T-helper 17 cell (primary cell): ENCODE results near the gene CCDC117. TPM values are rescaled to one million over a fixed set of nuclear protein-coding genes. Genes with fewer than 3 reads are reported as not detected.

Source experiments
- ATAC-seq: fragments of 150-1000 bp; cut with Tn5 transposase; 2 replicates; pipeline ENCODE4 v1.10.0; 2021; ENCODE audit warnings: mild to moderate bottlenecking, moderate library complexity
- DNase-seq, 3 donors: peaks; one replicate each; pipeline versions ENCODE4 v3.0.0 to v3.0.0-alpha.2; 2020 to 2021
- H3K9me3 ChIP-seq: one replicate; pipeline ENCODE4 v1.7.0; 2013; ENCODE audit warnings: low read length, mild to moderate bottlenecking; ENCODE audit not compliant: control insufficient read depth, poor library complexity, severe bottlenecking
- H3K27ac Mint-ChIP-seq: one replicate; pipeline ENCODE4 v1.8.0; 2022; ENCODE audit warnings: mild to moderate bottlenecking, moderate library complexity, mixed read lengths
- H3K27me3 Mint-ChIP-seq: one replicate; pipeline ENCODE4 v1.8.0; 2022; ENCODE audit warnings: mixed read lengths
- H3K36me3 Mint-ChIP-seq: one replicate; pipeline ENCODE4 v1.8.0; 2022; ENCODE audit warnings: low read depth, mixed read lengths
- H3K4me1 Mint-ChIP-seq: one replicate; pipeline ENCODE4 v1.8.0; 2022; ENCODE audit warnings: mild to moderate bottlenecking, mixed read lengths
- H3K4me3 Mint-ChIP-seq: one replicate; pipeline ENCODE4 v1.8.0; 2022; ENCODE audit warnings: mild to moderate bottlenecking, moderate library complexity, mixed read lengths
- total RNA-seq, 4 donors: library from RNA in 2 of 4; stranded (reverse) in 2 of 4; gene quantifications; one replicate each; pipeline ENCODE4 v1.2.3 and lab custom pipeline; 2022 to 2026

The CCDC117 gene
- total RNA-seq, 2 donors from 2014 or later = 13.9 to 24.5 TPM

GRCh38 chr22:28832731-28833130 is 60.2 kb downstream of the CCDC117 start:
- H3K4me3 Mint-ChIP-seq = no peak overlapping the region
- peak overlapping the region; percentile 68 for H3K27ac Mint-ChIP-seq
- peaks cover 15% of the 10 kb centered on the region for H3K4me1 Mint-ChIP-seq
- ATAC-seq (no peak), DNase-seq (no peak)
- no peaks in the 10 kb centered on the region for H3K9me3 ChIP-seq
- no peaks in the 10 kb centered on the region for H3K27me3 Mint-ChIP-seq
- H3K36me3 Mint-ChIP-seq = peaks cover 9% of the 10 kb centered on the region

DNA sequence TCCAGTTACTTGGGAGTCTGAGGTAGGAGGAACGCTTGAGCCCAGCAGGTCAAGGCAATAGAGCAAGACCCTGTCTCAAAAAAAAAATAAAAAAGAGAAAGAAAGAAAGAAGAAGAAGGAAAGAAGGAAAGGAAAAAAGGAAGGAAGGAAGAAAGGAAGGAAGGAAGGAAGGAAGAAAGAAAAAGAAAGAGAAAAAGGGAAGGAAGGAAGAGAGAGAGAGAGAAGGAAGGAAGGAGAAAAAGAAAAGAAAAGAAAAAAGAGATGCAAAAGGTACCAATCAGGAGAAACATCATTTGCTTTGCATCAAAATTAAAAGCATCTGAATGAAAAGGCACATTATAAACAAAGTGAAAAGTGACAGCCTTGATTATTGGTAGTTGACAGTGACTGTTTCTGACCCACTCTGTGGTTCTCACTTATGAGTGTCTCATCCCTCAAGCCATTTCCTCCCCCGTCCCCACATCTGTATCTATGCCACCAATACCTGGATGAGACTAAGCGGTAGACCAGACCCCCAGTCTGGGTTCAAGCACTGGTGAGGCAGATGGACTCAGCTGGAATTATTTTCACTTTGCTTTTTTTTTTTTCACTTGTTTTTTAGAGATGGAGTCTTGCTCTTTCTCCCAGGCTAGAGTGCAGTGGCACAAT is 60.9 kb downstream of the CCDC117 start:
- no peaks in the 10 kb centered on the region for H3K9me3 ChIP-seq
- H3K36me3 Mint-ChIP-seq = peaks cover 7% of the 10 kb centered on the region
- no peak overlapping the region for H3K4me3 Mint-ChIP-seq
- peak overlapping the region; percentile 68 for H3K27ac Mint-ChIP-seq
- peaks cover 13% of the 10 kb centered on the region for H3K4me1 Mint-ChIP-seq
- H3K27me3 Mint-ChIP-seq = no peaks in the 10 kb centered on the region
- DNase-seq (no peak), ATAC-seq (no peak)

DNA sequence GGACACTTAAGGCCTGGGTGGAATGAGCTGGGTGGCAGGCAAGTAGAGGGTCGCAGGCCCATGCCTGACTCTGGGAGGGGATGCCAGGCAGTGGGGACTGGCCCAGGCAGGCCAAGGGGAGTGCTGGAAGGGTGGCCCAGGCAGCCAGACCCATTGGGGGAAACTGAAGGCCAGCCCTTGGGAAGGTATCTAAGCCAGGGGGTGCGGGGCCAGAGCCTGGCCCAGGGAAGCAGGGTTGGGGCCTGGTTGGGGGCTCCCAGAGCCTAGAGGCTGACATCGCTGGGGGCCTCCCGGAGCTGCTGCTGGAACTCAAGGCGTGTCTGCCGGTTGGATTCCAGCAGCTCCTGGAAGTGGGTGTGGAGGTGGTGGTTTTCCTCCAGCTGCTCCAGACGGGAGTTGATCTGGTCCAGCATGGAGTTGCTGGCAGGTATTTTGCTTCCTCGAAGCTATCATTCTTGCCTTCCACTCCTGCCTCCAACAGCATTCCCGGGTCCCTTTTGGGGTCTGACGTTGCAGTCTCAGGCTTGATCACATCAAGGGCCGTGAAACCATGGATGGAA is 63.2 kb downstream of the CCDC117 start:
- H3K27me3 Mint-ChIP-seq = no peaks in the 10 kb centered on the region
- H3K4me3 Mint-ChIP-seq = no peak overlapping the region
- H3K9me3 ChIP-seq = no peaks in the 10 kb centered on the region
- H3K36me3 Mint-ChIP-seq = peaks cover 7% of the 10 kb centered on the region
- peaks cover 7% of the 10 kb centered on the region for H3K4me1 Mint-ChIP-seq
- H3K27ac Mint-ChIP-seq = no peak overlapping the region
- ATAC-seq (no peak), DNase-seq (no peak)

GRCh38 chr22:28837640-28838039 is 65.1 kb downstream of the CCDC117 start:
- Mint-ChIP-seq H3K27me3 (no peaks in the 10 kb centered on the region), H3K4me3 (no peak overlapping the region), H3K4me1 (peaks cover 7% of the 10 kb centered on the region), H3K27ac (peak overlapping the region; percentile 49), H3K36me3 (peaks cover 3% of the 10 kb centered on the region)
- DNase-seq (no peak), ATAC-seq (no peak)
- no peaks in the 10 kb centered on the region for H3K9me3 ChIP-seq

Other genes with a start within 250 kb of the CCDC117 start
- gene TTC28, start 92.9 kb upstream of the CCDC117 start, total RNA-seq = 1 to 10 TPM in 1 of 2 donors, under 1 TPM in 1; 0.40 to 1.9 TPM
- 1 to 10 TPM; 7.5 to 8.3 TPM for gene CHEK2, start 30.9 kb upstream of the CCDC117 start, total RNA-seq
- gene HSCB, start 30.7 kb upstream of the CCDC117 start, total RNA-seq = 1 to 10 TPM; 5.6 to 7.2 TPM
- 100 to 1,000 TPM; 146 to 156 TPM for gene XBP1, start 27.9 kb downstream of the CCDC117 start, total RNA-seq
- under 1 TPM; 0.31 to 0.72 TPM for gene ZNRF3, start 110.9 kb downstream of the CCDC117 start, total RNA-seq